ENCODE data around the gene CD24. TPM values are rescaled to one million over a fixed set of nuclear protein-coding genes. Genes with fewer than 3 reads are reported as not detected.

CD24 gene
- total RNA-seq, 1 experiment from 2014 or later, result 125 TPM

DNA sequence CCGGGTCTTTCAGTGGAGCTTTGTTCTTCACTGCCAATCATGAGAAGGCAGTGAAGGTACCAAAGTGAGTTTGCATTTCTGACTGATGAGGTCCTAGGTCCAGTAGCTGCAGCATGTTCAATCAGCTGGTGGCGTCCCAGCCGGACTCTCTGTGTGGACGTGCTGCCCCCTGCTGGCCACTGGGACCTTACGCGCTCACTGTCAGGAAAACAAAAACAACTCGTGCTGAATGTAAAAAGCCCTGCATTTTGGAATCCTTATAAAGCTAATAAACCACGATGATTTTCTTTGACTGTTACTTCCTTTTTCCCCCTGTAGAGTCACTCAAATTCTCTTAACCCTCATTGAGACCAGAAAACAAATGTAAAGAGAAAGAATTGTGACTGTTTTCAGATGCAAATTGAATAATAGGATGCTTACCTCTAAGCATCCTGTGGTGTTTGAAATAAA is 4.9 kb upstream of the CD24 start:
- ATAC-seq (peak; percentile 35), DNase-seq (peak; percentile 84)
- Histone ChIP-seq H3K36me3 (ENCODE audit: low read depth, low read length) (no peaks in the 10 kb centered on the region), H4K20me1 (ENCODE audit: low read length) (no peaks in the 10 kb centered on the region), H3K9me2 (replicated peaks; ENCODE audit: low read length) (no peaks in the 10 kb centered on the region), H3K27ac (ENCODE audit: low read length) (no peak overlapping the region), H3K4me3 (ENCODE audit: low read length) (no peak overlapping the region), H3K4me2 (ENCODE audit: low read length) (0 out of 2 replicates have a peak overlapping the region, but pooled peaks have one; percentile 32), H3K27me3 (ENCODE audit: low read length) (no peaks in the 10 kb centered on the region), H3K4me1 (ENCODE audit: insufficient read depth, low read length) (peaks cover 11% of the 10 kb centered on the region), H3K9me3 (ENCODE audit: low read length) (no peaks in the 10 kb centered on the region), H3F3A (ENCODE audit: low read length, unreplicated experiment) (no peaks in the 10 kb centered on the region), H3K79me2 (ENCODE audit: low read length) (peaks cover under 1% of the 10 kb centered on the region), H3K9ac (ENCODE audit: low read length) (no peak overlapping the region), H2AFZ (ENCODE audit: low read length) (0 out of 2 replicates have a peak overlapping the region, but pooled peaks have one; percentile 28)
- no peak for TF ChIP-seq EZH2 (IDR thresholded peaks at IDR 0.05; ENCODE audit: low read length, unreplicated experiment)
- TF ChIP-seq, protein P1, sequence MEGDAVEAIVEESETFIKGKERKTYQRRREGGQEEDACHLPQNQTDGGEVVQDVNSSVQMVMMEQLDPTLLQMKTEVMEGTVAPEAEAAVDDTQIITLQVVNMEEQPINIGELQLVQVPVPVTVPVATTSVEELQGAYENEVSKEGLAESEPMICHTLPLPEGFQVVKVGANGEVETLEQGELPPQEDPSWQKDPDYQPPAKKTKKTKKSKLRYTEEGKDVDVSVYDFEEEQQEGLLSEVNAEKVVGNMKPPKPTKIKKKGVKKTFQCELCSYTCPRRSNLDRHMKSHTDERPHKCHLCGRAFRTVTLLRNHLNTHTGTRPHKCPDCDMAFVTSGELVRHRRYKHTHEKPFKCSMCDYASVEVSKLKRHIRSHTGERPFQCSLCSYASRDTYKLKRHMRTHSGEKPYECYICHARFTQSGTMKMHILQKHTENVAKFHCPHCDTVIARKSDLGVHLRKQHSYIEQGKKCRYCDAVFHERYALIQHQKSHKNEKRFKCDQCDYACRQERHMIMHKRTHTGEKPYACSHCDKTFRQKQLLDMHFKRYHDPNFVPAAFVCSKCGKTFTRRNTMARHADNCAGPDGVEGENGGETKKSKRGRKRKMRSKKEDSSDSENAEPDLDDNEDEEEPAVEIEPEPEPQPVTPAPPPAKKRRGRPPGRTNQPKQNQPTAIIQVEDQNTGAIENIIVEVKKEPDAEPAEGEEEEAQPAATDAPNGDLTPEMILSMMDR (conservative IDR thresholded peaks at IDR 0.05; ENCODE audit: low read depth, low read length), result peak; percentile 88
- BruUV-seq (replicated peaks), result no TSS peak
- ChIA-PET POLR2A (ENCODE audit: unreplicated experiment) (no interaction called here), CTCF (interaction anchor here (0.6 to 1.2 kb wide), 7 partner anchors 18 to 400 kb away, joined by 3 to 6 read pairs (median 5); no protein-coding TSS in a partner anchor)
- intact Hi-C loops (cut with micrococcal nuclease), result loop anchor here (1.0 to 10.0 kb wide), 7 partner anchors 65 to 642 kb away; no protein-coding TSS in a partner anchor

DNA sequence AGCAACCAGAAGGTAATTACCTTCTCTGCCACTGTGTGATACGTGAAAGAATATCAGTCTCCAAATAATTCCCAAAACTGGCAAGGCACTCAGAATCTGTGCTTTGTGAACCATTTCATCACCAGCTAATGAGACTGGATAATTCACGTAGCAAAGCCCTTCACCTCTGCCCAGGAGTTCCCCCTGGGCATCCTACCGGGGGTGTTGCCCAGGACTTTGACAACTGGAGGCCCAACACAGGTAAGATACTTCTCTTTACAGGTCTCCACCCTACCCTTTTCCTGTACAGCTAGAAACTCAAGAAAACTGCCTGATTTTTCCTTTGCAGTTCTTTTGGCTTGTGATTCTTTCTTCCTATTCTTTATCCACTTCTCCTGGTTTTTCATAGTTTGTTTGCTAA is 2.7 kb upstream of the CD24 start:
- Histone ChIP-seq H3K4me2 (ENCODE audit: low read length) (no peak overlapping the region), H3K36me3 (ENCODE audit: low read depth, low read length) (no peaks in the 10 kb centered on the region), H2AFZ (ENCODE audit: low read length) (no peak overlapping the region), H3K4me1 (ENCODE audit: insufficient read depth, low read length) (peaks cover 12% of the 10 kb centered on the region), H3K9me2 (replicated peaks; ENCODE audit: low read length) (no peaks in the 10 kb centered on the region), H3K79me2 (ENCODE audit: low read length) (peaks cover 22% of the 10 kb centered on the region), H3K9ac (ENCODE audit: low read length) (no peak overlapping the region), H3K27me3 (ENCODE audit: low read length) (no peaks in the 10 kb centered on the region), H3F3A (ENCODE audit: low read length, unreplicated experiment) (no peaks in the 10 kb centered on the region), H3K9me3 (ENCODE audit: low read length) (no peaks in the 10 kb centered on the region), H4K20me1 (ENCODE audit: low read length) (peaks cover 16% of the 10 kb centered on the region), H3K27ac (ENCODE audit: low read length) (no peak overlapping the region), H3K4me3 (ENCODE audit: low read length) (no peak overlapping the region)
- ATAC-seq (no peak), DNase-seq (no peak)
- ChIA-PET POLR2A (ENCODE audit: unreplicated experiment) (interaction anchor here (0.5 to 0.6 kb wide), 2 partner anchors 12 to 285 kb away, joined by 3 to 4 read pairs; no protein-coding TSS in a partner anchor), CTCF (no interaction called here)
- intact Hi-C loops (cut with micrococcal nuclease), result loop anchor here (5.0 to 10.0 kb wide), 4 partner anchors 62 to 640 kb away; no protein-coding TSS in a partner anchor
- TF ChIP-seq EZH2phosphoT487 (IDR thresholded peaks at IDR 0.05; ENCODE audit: borderline replicate concordance, low read length) (no peak), EZH2 (IDR thresholded peaks at IDR 0.05; ENCODE audit: low read length, unreplicated experiment) (no peak)
- TF ChIP-seq, protein P1 (conservative IDR thresholded peaks at IDR 0.05; ENCODE audit: low read depth, low read length), result no peak
- no TSS peak for BruUV-seq (replicated peaks)

DNA sequence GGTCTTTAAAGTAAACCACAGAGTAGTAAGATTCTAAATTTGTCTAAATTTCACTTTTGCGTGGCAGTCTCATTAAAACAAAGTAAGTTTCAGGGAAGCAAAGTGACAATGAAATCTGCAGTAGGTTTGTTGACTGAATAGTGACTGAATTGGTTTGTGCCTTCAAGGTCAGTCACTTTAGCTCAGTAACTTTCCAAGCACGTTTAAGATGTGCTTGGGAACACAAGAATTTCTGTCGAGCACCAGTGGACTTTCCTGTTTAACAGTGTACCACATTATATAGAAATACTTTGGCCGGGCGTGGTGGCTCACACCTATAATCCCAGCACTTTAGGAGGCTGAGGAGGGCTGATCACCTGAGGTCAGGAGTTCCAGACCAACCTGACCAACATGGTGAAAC is 1.7 kb upstream of the CD24 start:
- Histone ChIP-seq H3K4me3 (ENCODE audit: low read length) (peak overlapping the region; percentile 82; the same call in 1 of the 2 replicates), H4K20me1 (ENCODE audit: low read length) (peaks cover 23% of the 10 kb centered on the region), H3K9ac (ENCODE audit: low read length) (no peak overlapping the region), H3K9me3 (ENCODE audit: low read length) (no peaks in the 10 kb centered on the region), H2AFZ (ENCODE audit: low read length) (no peak overlapping the region), H3K27me3 (ENCODE audit: low read length) (no peaks in the 10 kb centered on the region), H3K4me1 (ENCODE audit: insufficient read depth, low read length) (peaks cover 17% of the 10 kb centered on the region), H3K36me3 (ENCODE audit: low read depth, low read length) (no peaks in the 10 kb centered on the region), H3F3A (ENCODE audit: low read length, unreplicated experiment) (no peaks in the 10 kb centered on the region), H3K4me2 (ENCODE audit: low read length) (peak overlapping the region; percentile 78), H3K9me2 (replicated peaks; ENCODE audit: low read length) (no peaks in the 10 kb centered on the region), H3K79me2 (ENCODE audit: low read length) (peaks cover 30% of the 10 kb centered on the region), H3K27ac (ENCODE audit: low read length) (0 out of 2 replicates have a peak overlapping the region, but pooled peaks have one; percentile 39)
- TF ChIP-seq EZH2 (IDR thresholded peaks at IDR 0.05; ENCODE audit: low read length, unreplicated experiment), result no peak
- TF ChIP-seq EZH2phosphoT487 (IDR thresholded peaks at IDR 0.05; ENCODE audit: borderline replicate concordance, low read length), result no peak
- DNase-seq (peak; percentile 60), ATAC-seq (no peak)
- CTCF ChIA-PET, result no interaction called here
- POLR2A ChIA-PET (ENCODE audit: unreplicated experiment), result interaction anchor here (0.6 kb wide), 1 partner anchor 284 kb away, joined by 4 read pairs; no protein-coding TSS in a partner anchor
- no TSS peak for BruUV-seq (replicated peaks)
- intact Hi-C loops (cut with micrococcal nuclease), result loop anchor here (5.0 to 10.0 kb wide), 4 partner anchors 61 to 639 kb away; no protein-coding TSS in a partner anchor

Data from PC-3 (cell line).